BE2C (cell line): ENCODE data around the gene DGKH.

ENCODE experiments used
- DNase-seq: peaks from one replicate; pipeline ENCODE4 v3.0.0-alpha.2; 2020
- H3K27me3 ChIP-seq: fragments of 250-450 bp; sonication (Bioruptor Pico); 2 replicates; pipeline ENCODE4 v1.5.1; 2020; ENCODE audit warnings: mild to moderate bottlenecking
- H3K36me3 ChIP-seq: fragments of 250-450 bp; sonication (Bioruptor Pico); 2 replicates; pipeline ENCODE4 v1.5.1; 2020; ENCODE audit warnings: mild to moderate bottlenecking
- H3K4me1 ChIP-seq: fragments of 250-450 bp; sonication (Bioruptor Pico); 2 replicates; pipeline ENCODE4 v1.5.1; 2020
- H3K4me3 ChIP-seq: 2 replicates; pipeline ENCODE4 v1.5.1; 2011; ENCODE audit warnings: low read depth, low read length
- H3K9me3 ChIP-seq: fragments of 250-450 bp; sonication (Bioruptor Pico); 2 replicates; pipeline ENCODE4 v1.5.1; 2020
- TF ChIP-seq, protein P1 (sequence below): IDR thresholded peaks from 2 replicates; pipeline ENCODE4 v1.5.1; 2012; ENCODE audit warnings: mild to moderate bottlenecking, low read depth, low read length

The DGKH gene

DNA sequence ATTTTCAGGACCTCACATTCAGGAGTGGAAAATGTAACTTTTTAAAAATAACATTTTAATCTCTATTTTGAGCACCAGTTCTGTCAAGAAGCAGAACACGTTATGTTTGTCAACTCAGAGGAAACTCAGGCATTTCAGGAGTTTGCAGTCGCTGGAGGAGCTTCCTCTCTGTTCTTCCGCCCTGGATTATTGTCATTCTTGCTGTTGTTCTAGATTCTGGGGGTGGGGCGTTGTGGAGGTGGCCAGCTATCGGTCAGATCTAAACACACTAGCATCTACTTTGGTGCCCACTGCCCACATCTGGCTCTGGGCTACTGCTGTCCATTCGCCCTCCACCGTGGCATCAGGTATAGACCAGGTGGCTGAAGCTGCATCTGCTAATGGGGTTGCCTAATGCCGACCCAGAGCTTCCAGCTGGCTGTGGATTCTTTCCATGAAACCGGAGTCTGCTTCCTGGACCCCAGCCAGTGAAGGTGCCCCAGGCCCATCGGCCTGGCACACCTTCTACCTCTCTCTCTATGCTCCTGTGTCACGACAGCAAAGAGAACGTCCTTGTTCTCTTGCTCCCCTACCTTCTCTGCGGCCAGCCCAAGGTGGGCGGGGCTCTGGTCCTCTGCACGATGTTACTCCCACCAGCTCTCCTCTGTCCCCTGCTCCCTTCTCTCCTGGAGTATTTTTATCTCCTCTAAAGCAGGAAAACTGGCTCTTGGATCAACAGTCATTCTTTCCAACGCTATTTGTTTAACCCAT is 36.7 kb upstream of the DGKH start:
- H3K9me3 ChIP-seq, result no peaks in the 10 kb centered on the region
- no peaks in the 10 kb centered on the region for H3K27me3 ChIP-seq
- no peak overlapping the region for H3K4me3 ChIP-seq
- H3K4me1 ChIP-seq, result no peaks in the 10 kb centered on the region
- no peak for DNase-seq
- H3K36me3 ChIP-seq, result no peaks in the 10 kb centered on the region
- TF ChIP-seq, protein P1, sequence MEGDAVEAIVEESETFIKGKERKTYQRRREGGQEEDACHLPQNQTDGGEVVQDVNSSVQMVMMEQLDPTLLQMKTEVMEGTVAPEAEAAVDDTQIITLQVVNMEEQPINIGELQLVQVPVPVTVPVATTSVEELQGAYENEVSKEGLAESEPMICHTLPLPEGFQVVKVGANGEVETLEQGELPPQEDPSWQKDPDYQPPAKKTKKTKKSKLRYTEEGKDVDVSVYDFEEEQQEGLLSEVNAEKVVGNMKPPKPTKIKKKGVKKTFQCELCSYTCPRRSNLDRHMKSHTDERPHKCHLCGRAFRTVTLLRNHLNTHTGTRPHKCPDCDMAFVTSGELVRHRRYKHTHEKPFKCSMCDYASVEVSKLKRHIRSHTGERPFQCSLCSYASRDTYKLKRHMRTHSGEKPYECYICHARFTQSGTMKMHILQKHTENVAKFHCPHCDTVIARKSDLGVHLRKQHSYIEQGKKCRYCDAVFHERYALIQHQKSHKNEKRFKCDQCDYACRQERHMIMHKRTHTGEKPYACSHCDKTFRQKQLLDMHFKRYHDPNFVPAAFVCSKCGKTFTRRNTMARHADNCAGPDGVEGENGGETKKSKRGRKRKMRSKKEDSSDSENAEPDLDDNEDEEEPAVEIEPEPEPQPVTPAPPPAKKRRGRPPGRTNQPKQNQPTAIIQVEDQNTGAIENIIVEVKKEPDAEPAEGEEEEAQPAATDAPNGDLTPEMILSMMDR, result no peak

DNA sequence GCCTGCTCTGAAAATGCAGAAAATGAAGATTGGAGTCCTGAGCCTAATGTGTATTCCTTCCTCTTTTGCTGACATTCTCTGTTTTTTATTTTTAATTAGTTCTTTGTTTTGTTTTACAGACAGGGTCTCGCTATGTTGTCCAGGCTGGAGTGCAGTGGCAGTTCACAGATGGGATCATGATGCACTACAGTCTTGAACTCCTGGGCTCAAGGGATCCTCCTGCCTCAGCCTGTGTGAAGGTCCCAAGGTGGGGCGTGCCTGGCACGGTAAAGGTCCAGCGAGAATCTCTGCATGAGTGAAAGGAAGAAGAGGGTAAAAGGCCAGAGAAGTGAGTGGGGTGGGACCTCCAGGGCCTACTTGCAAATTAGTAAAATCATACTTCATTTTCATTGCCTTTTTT is 34.3 kb upstream of the DGKH start:
- Histone ChIP-seq H3K36me3 (no peaks in the 10 kb centered on the region), H3K9me3 (no peaks in the 10 kb centered on the region), H3K4me1 (no peaks in the 10 kb centered on the region), H3K4me3 (no peak overlapping the region), H3K27me3 (no peaks in the 10 kb centered on the region)
- no peak for DNase-seq
- TF ChIP-seq, protein P1, result no peak

DNA sequence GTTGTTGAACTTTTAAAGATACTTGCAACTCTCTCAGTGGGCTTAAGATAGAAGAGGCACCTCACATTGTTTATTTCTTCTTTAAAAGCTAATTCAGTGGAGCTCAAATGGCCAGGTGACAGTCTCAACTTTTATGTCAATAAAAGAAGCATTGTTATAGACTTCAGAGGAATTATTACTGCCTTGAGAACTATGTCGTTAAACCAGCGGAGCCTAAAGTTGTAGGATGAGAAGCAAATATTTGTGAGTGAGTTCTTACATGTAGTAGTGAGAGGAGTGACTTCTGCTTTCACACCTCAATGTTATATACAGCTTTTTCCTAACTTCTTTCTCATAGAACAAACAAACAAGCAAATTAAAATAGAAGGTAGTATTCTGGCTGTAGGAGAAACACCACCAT is 31.2 kb upstream of the DGKH start:
- no peaks in the 10 kb centered on the region for H3K27me3 ChIP-seq
- TF ChIP-seq, protein P1, result no peak
- DNase-seq, result no peak
- H3K4me1 ChIP-seq, result no peaks in the 10 kb centered on the region
- no peak overlapping the region for H3K4me3 ChIP-seq
- H3K9me3 ChIP-seq, result no peaks in the 10 kb centered on the region
- no peaks in the 10 kb centered on the region for H3K36me3 ChIP-seq

DNA sequence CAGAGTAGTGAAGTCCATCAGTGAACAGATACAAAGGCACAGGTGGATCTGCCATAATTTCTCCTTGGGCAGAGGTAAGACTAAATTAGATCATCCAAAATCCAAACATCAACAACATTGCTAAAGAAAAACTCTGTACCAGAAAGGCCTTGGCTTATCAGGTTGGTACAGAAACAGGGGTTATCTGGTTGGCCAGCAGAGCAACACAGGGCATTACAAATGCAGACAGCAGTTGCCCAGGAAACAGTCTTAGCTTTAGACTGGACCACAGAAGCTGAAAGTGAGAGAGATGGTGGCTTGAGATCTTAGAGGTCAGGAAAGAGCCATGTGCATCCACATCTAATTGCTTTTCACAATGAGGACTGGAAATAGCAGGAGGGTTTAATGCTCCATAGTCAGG is 26.6 kb upstream of the DGKH start:
- no peak for DNase-seq
- no peaks in the 10 kb centered on the region for H3K36me3 ChIP-seq
- no peak overlapping the region for H3K4me3 ChIP-seq
- H3K9me3 ChIP-seq, result no peaks in the 10 kb centered on the region
- TF ChIP-seq, protein P1, result no peak
- H3K27me3 ChIP-seq, result no peaks in the 10 kb centered on the region
- H3K4me1 ChIP-seq, result no peaks in the 10 kb centered on the region

DNA sequence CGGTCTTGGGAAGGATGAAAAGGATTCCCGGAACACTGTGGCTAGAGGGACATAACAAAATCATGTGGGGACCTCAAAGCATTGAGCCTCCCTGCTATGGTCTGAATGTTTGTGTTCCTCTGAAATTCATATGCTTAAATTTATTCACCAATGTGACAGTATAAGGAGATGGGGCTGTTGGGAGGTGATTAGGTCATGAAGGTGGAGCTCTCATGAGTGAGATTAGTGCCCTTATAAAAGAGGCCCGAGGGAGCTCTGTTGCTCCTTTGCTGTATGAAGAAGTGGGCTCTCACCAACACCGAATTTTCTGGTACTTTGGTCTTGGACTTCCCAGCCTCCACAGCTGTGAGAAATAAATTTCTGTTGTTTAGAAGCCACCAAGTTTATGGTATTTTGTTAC is 26.1 kb upstream of the DGKH start:
- Histone ChIP-seq H3K4me1 (no peaks in the 10 kb centered on the region), H3K36me3 (no peaks in the 10 kb centered on the region), H3K4me3 (no peak overlapping the region), H3K9me3 (no peaks in the 10 kb centered on the region), H3K27me3 (no peaks in the 10 kb centered on the region)
- no peak for DNase-seq
- TF ChIP-seq, protein P1, result no peak

DNA sequence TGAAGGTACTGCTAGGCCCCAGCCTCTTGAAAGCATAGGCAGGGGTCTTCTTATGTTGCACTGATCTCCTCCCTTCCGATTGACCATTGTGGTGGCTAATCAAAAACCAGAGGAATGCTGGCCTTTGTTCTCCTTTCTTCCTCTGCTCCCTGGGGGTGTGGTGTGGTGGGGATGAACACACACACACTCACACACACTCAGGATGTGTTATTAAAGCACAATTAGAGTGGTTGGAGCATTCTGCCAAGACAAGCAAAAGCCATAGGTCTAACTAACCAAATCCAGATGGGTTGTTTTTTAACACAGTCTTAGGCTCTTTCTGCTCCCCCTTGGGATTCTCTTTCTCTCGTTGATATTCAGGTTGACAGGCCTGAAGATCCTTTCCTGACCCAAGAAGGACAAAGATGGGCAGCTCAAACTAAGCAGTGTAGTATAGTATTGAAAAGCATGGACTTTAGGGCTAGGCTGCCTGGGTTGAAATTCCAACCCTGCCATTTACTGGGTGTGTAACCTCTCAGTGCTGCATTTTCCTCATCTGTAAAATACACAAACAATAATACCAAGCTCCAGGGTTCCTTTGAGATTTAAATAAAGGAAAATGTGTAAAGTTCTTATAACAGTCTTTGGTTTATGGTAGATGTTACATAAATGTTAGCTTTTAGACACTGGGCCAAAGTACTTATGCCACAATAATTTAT is 25.5 kb upstream of the DGKH start:
- DNase-seq, result no peak
- no peaks in the 10 kb centered on the region for H3K27me3 ChIP-seq
- no peaks in the 10 kb centered on the region for H3K36me3 ChIP-seq
- H3K4me1 ChIP-seq, result no peaks in the 10 kb centered on the region
- TF ChIP-seq, protein P1, result no peak
- no peaks in the 10 kb centered on the region for H3K9me3 ChIP-seq
- no peak overlapping the region for H3K4me3 ChIP-seq
